DND-41 (cell line): ENCODE data around the gene CLDN19.
A peak's percentile ranks its signal among the peaks of the same experiment; 100 is the strongest.

Source experiments
- ATAC-seq: fragments of 200-7000 bp; cut with Tn5 transposase; 3 replicates; pipeline ENCODE4 v1.9.1; 2021; ENCODE audit warnings: low read depth; ENCODE audit not compliant: insufficient read depth
- DNase-seq: peaks from one replicate; pipeline ENCODE4 v3.0.0-alpha.2; 2020
- H2AFZ ChIP-seq: 2 replicates; pipeline ENCODE4 v1.6.0; 2012; ENCODE audit warnings: low read depth, low read length
- H3K27ac ChIP-seq: 2 replicates; pipeline ENCODE4 v1.5.1; 2012; ENCODE audit warnings: low read length, inconsistent platforms
- H3K27me3 ChIP-seq: fragments of 200-600 bp; sonication (generic); 2 replicates; pipeline ENCODE4 v1.6.0; 2012; ENCODE audit warnings: low read length, mild to moderate bottlenecking, inconsistent platforms; ENCODE audit not compliant: insufficient read depth, poor library complexity
- H3K36me3 ChIP-seq: 2 replicates; pipeline ENCODE4 v1.5.1; 2012; ENCODE audit warnings: low read length, inconsistent platforms; ENCODE audit not compliant: insufficient read depth
- H3K4me1 ChIP-seq: 2 replicates; pipeline ENCODE4 v1.5.1; 2012; ENCODE audit warnings: mild to moderate bottlenecking, low read length; ENCODE audit not compliant: insufficient read depth
- H3K4me2 ChIP-seq: 2 replicates; pipeline ENCODE4 v1.6.0; 2012; ENCODE audit warnings: mild to moderate bottlenecking, moderate library complexity, low read length, inconsistent platforms; ENCODE audit not compliant: insufficient read depth
- H3K4me3 ChIP-seq, 2 experiments: fragments of 200-600 bp in 1 of 2; shearing (Covaris generic) in 1 of 2; 2 replicates each; pipeline ENCODE4 v1.5.1; 2012 to 2016; ENCODE audit warnings: inconsistent platforms in 2 of 2, low read length in 2 of 2, mild to moderate bottlenecking in 2 of 2, low read depth in 1 of 2, moderate library complexity in 1 of 2
- H3K79me2 ChIP-seq: 2 replicates; pipeline ENCODE4 v1.6.0; 2012; ENCODE audit warnings: low read length, inconsistent platforms; ENCODE audit not compliant: insufficient read depth
- H3K9ac ChIP-seq: 2 replicates; pipeline ENCODE4 v1.6.0; 2012; ENCODE audit warnings: low read depth, mild to moderate bottlenecking, inconsistent platforms, low read length, moderate library complexity
- H3K9me3 ChIP-seq: 2 replicates; pipeline ENCODE4 v1.5.1; 2012; ENCODE audit warnings: low read length, moderate library complexity, mild to moderate bottlenecking, inconsistent platforms; ENCODE audit not compliant: insufficient read depth, severe bottlenecking
- H4K20me1 ChIP-seq: 2 replicates; pipeline ENCODE4 v1.6.0; 2012; ENCODE audit warnings: low read length; ENCODE audit not compliant: insufficient read depth
- EZH2 ChIP-seq: IDR thresholded peaks from 3 replicates; pipeline ENCODE4 v1.6.1; 2012; ENCODE audit warnings: borderline replicate concordance, low read depth, mild to moderate bottlenecking, moderate library complexity, low read length, inconsistent platforms; ENCODE audit not compliant: severe bottlenecking
- TF ChIP-seq, protein P1 (sequence below): IDR thresholded peaks from 2 replicates; pipeline ENCODE4 v1.5.1; 2012; ENCODE audit warnings: borderline replicate concordance, low read length, moderate library complexity, mild to moderate bottlenecking; ENCODE audit not compliant: poor library complexity, severe bottlenecking; ENCODE audit errors: extremely low read depth

The CLDN19 gene

DNA sequence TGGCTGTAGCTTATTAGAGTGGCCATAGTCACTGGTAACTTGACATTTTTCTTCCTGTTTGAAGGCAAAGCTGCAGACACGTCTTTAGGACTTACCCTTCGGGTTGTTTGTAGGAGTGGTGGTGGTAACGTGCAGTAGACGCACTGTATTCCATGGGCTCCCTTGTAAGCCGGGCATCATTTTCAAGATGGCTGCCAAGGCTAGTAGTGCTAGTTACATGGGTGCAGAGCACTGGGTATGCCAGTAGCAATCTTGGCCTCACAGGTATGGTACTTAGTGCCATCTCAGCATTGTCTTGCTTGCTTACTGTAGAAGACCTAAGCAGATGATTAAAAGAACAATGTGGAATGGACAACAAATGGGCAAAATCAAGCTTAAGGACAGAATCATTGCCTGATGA lies 55.9 kb downstream of the CLDN19 start:
- Histone ChIP-seq H3K4me2 (peak overlapping the region; percentile 93), H4K20me1 (peaks cover 62% of the 10 kb centered on the region), H3K9ac (peak overlapping the region; percentile 82), H3K27me3 (no peaks in the 10 kb centered on the region), H3K4me3 (peak overlapping the region; percentile 45 to 74), H3K79me2 (peaks cover 84% of the 10 kb centered on the region), H3K4me1 (peaks cover 68% of the 10 kb centered on the region), H3K36me3 (peaks cover 62% of the 10 kb centered on the region), H3K27ac (peak overlapping the region; percentile 38), H3K9me3 (no peaks in the 10 kb centered on the region), H2AFZ (no peak overlapping the region)
- TF ChIP-seq EZH2, result no peak
- TF ChIP-seq, protein P1, sequence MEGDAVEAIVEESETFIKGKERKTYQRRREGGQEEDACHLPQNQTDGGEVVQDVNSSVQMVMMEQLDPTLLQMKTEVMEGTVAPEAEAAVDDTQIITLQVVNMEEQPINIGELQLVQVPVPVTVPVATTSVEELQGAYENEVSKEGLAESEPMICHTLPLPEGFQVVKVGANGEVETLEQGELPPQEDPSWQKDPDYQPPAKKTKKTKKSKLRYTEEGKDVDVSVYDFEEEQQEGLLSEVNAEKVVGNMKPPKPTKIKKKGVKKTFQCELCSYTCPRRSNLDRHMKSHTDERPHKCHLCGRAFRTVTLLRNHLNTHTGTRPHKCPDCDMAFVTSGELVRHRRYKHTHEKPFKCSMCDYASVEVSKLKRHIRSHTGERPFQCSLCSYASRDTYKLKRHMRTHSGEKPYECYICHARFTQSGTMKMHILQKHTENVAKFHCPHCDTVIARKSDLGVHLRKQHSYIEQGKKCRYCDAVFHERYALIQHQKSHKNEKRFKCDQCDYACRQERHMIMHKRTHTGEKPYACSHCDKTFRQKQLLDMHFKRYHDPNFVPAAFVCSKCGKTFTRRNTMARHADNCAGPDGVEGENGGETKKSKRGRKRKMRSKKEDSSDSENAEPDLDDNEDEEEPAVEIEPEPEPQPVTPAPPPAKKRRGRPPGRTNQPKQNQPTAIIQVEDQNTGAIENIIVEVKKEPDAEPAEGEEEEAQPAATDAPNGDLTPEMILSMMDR, result no peak
- ATAC-seq (no peak), DNase-seq (peak; percentile 35)
